Measurements from ENCODE around the gene CEP76.
"Not testable (repeated sequence)": the region's sequence is repeated elsewhere in the genome, so short reads cannot be mapped to it uniquely, and the experiment has no call there.

The CEP76 gene

DNA sequence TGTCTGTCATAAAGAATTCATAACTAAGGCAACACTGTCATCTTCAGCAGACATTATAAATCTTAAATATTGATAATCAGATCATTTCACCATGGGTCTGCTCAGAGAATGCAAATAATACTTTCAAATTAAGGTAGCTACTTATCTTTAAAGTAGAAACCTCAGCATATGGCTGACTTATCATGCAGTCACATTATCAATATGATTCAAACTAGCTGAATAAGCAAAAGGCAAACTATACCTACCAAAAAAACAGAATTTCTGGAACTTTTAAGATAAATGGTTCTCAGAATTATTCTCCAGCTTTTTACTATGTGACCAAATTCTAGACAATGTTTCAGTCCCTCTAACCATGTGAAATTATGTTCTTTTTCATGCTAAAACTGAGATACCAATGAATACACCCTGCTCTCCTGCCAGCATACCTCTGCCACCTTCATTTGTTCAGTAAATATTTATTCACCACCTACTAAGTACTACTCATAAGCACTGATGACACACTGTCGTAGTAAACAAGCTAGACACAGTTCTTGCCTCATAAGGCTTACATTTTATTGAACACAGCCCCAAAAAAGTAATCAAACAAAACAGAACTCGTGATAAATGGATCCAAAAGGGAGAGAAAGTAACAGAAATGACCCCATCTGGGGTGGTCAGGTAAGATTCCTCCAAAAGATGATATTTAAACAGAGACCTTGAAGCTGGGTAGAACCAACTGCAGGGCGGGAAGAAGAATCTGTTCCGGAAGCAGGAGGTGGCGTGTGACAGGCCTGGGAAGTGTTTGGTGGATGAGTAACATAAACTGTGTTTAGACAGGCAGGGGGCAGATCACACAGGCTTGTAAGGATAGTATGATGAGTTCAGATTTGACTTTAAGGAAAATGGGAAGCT is 62.3 kb downstream of the CEP76 start:
- no peak for DNase-seq

DNA sequence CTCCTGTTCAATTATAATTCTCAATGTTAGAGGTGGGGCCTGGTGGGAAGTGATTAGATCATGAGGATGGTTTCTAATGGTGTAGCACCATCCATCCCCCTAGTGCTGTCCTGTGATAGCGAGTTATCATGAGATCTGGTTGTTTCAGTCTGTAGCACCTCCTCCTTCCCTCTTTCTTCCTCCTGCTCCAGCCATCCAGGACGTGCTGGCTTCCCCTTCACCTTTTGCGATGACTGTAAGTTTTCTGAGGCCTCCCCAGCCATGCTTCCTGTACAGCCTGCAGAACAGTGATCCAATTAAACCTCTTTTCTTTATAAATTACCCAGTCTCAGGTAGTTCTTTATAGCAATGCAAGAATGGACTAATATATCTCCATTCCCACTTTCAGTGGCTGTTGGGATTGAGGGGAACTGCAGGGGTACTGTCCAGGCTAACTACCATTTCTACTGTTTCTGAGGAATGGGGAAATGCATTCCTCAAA is 63.8 kb downstream of the CEP76 start:
- DNase-seq, result no peak

DNA sequence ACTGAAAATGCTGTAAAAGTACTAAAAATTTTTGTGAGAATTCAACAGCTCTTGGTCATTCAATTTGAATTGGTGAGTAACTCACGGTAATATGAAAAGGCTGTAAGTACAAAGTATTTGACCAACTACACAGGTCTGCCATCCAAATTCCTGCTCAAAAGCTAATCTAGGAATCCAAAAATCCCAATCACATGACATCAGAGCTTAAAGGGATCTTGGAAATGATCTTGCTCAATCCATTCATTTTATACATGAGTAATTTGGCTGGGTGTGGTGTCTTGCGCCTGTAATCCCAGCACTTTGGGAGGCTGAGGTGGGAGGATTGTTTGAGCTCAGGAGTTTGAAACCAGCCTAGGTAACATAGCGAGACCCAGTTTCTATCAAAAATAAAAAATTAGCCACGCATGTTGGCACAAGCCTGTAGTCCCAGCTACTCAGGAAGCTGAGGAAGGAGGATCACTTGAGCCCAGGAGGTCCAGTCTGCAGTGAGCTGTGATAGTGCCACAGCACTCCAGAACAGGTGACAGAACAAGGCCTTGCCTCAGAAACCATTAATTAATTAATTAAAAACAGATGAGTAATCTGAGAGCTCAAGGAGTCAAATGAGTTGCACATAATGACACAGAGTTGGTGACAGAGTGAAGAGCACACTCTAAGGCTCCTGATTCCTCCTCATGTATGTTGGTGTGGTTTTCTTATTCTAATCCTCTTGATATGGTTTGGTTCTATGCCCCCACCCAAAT is 64.5 kb downstream of the CEP76 start:
- DNase-seq, result no peak

DNA sequence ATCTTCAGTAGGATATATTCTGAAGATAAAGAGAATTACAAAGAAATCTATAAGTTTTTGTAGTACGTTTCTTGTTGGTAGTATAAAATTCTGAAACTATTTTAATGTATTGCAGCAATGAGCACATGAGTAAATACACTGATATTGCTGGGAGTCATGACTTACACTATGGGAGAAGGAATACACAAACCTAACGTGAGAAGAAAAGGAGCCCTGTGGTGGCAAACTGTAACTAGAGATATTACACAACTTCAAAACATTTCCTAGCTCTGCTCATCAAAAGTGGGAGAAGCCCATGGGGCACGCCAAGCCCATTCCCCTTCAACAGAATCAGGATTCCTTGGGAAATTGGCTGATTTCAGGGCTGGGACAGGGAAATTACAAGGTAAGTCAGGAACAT is 65.1 kb downstream of the CEP76 start:
- DNase-seq, result no peak

DNA sequence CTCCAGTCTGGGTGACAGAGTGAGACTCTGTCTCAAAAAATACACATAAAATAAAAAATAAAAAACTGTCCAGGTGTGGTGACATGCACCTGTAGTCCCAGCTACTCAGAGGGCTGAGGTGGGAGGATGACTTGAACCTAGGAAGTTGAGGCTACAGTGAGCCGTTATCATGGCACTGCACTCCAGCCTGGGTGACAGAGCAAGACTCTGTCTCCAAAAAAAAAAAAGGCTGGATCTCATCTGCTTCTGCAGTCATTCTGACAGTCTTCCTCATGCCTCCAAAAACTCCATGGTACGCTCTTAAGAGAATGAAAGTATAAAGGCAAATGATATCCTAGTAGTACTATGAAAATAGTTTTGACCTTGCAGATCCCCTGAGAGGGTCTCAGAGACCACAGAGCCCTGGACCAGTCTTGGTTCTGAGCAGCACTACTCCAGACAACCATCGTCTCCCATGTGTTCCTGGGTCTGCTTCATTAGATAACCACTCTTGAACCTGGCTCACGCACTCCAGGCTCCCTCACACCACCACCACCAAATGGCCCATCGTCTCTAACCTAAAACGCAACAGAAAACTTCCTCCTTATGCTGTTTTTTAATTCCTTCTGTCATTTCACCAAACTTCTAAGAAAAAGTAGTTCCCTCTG is 70.6 kb downstream of the CEP76 start:
- no peak for DNase-seq

DNA sequence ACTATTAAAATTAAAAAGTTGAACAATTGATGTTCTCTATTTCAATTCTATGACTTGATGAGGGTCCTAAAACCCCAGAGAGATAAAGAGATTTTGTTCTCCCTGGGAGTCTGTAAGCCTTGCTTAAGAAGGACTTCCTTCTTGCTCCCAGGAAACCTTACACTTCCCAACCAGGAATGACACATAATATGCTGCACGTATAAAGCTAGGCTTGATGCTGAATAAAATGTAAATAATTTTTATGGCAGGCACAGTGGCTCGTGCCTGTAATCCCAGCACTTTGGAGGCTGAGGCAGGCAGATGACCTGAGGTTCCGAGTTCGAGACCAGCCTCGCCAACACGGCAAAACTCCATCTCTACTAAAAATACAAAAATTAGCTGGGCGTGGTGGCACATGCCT is 72.4 kb downstream of the CEP76 start:
- no peak for DNase-seq

DNA sequence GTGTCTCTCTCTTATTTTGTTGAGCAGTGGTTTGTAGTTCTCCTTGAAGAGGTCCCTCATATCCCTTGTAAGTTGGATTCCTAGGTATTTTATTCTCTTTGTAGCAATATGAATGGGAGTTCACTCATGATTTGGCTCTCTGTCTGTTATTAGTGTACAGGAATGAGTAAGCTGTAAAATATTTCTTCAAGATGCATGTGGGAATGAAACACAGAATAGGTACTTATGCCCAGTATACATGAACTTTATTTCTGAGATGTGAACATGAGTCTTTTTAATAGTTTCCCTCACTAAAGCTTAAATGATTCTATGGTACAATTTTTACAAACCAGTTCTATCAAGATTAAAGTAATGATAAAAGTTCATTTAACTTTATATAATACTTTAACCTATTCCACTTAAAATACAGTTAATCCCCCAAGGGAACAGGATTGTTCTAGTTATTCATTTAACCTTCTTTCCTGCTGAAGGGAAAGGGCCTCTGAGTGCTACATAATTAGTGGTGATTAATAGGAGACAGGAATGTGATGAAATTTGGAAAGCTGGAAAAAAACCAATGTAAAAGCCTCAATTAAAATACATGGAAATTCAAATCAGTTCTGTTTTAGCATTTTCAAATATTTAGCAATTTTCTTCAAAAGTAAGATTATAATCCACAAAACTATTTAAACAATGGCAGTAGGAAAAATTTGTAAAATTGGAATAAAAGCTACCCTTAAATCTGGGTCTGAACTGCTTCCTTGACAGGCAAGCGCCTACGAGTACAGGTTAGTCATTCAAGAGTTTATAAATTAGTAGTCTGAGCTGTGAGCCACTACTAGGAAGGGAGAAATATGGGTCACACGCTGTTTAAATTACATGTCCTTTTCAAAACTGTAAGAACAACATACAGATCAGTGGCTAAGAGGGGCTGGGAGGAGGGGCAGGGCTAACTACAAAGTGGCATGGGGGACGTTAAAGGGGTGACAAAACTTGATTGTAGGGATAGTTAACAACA is 73.5 kb downstream of the CEP76 start:
- no peak for DNase-seq

DNA sequence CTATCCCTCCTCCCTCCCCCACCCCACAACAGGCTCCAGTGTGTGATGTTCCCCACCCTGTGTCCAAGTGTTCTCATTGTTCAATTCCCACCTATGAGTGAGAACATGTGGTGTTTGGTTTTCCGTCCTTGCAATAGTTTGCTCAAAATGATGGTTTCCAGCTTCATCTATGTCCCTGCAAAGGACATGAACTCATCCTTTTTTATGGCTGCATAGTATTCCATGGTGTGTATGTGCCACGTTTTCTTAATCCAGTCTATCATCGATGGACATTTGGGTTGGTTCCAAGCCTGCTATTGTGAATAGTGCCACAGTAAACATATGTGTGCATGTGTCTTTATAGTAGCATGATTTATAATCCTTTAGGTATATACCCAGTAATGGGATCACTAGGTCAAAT is 75.3 kb downstream of the CEP76 start:
- not testable (repeated sequence) for DNase-seq

DNA sequence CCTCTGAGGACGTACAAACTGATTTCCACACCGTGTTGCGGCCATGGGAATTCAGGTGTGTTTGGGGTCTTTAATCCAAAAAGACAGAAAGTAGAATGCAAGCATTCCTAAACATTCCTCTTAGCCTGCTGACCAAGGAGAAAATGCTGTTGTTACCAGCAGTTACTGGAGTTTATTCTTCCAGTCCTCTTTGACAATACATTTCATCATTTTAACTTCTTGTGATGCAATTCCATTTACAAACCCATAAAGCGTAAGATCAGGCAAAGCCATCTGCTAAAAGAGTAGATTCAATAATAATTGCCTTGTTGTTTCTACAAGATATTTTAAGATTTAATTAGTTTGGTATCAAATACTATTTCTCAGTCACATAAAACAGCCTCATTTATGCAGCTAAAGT is 77.3 kb downstream of the CEP76 start:
- DNase-seq, result no peak

Measured in CD4-positive, alpha-beta T cell treated with Interleukin-15 for 1 hour (primary cell).